ENCODE data around the gene COMMD1.

- no peak for TF ChIP-seq CTCF (IDR thresholded peaks at IDR 0.05; ENCODE audit: poor library complexity)
- TF ChIP-seq EZH2phosphoT487 (IDR thresholded peaks at IDR 0.05; ENCODE audit: low read depth, severe bottlenecking, unreplicated experiment) = no peak
- TF ChIP-seq EZH2 (IDR thresholded peaks at IDR 0.05; ENCODE audit: borderline replicate concordance) = no peak
Measured at GRCh38 chr2:61962095-61962984, 56.9 kb downstream of the COMMD1 start.

All from hepatocyte (in vitro differentiated cells).